ENCODE measurements around the gene MPV17.

MPV17 gene

GRCh38 chr2:27263287-27264252 is 59.3 kb downstream of the MPV17 start:
- no peak for DNase-seq

DNA sequence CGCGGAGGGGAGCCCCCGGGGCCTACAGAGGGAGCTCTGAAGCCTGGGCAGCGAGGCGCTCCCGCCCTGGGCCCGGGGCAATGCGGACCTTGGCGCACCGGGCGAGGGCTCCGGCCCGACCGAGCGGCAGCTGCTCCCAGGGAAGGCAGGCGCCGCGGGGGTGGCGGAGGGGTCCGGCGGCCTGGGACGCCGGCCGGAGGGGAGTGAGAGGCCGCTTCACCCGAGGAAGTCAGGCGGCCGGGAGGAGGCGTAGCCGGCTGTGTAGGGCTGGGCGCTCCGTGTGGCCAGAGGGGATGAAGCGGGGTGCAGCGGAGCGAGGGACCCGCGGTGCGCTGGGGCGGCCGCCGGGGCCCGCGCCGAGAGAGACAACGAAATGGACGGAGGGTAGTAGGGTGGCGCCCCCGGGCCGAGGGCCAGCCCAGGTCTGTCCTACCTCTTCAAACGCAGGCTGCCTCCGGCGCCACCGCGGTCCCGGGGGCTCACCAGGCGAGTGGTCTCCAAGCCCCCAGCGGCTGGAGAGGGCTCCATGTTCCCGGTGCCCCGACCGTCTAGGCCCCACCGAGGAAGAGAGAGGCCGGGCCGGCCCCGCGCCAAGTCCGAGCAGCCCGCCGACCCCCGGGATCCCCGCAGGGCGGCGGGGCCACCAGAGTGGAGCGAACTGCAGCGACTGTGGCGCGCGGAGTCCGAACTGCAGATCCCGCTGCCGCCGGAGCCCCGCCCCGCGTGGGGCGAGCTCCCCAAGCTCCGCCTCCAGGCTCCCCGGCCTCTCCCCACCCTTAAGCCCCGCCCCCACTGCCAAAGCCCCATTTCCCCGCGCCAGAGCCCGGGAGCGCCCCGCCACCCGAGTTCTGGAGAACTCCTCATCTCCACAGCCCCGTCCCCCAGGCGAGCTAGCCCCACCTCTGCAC is 60.3 kb downstream of the MPV17 start, which contains the start of gene SLC30A3:
Gene SLC30A3, minus strand, starts transcription at position 669 of the 908 bp plus-strand sequence. Its CDS starts 141 bp downstream, at position 528.
- peak; percentile 53 for DNase-seq

DNA sequence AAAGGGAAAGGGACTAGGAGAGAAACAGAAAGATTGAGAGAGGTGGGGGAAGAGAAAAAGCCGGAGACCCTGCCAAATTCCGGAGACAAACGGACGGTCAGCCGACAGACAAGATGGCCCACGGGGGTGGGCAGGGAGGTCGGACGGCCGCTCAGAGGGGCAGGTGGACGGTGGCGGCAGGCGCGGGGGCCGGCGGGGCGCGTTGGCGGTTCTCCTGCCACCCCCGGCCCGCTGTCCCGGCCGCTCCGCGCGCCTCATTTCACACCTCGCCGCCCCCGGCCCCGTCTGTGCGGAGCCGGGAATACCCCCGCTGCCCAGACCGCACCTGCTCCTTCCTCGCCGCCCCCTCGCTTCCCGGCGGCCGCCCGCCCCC is 61.0 kb downstream of the MPV17 start:
- no peak for DNase-seq

- no peak for DNase-seq
Observed at GRCh38 chr2:27261241-27261925, 61.5 kb downstream of the MPV17 start.

All from activated CD4-positive, alpha-beta T cell treated with anti-CD3 and anti-CD28 coated beads for 1 hour (primary cell).